Stimulated activated CD8-positive, alpha-beta memory T cell treated with anti-CD3 and anti-CD28 coated beads, Interleukin-2, amount 100 ng/mL, for 48 hours (primary cell): ENCODE data around the gene PODXL2.

ENCODE experiments used
- DNase-seq, 2 donors: peaks; one replicate each; pipeline ENCODE4 v3.0.0-alpha.2; 2020; ENCODE audit warnings: low read depth in 2 of 2

PODXL2 gene

GRCh38 chr3:127720985-127721935 lies 92.3 kb downstream of the PODXL2 start:
- DNase-seq, result no peak

GRCh38 chr3:127722091-127722784 lies 93.3 kb downstream of the PODXL2 start:
- DNase-seq, result no peak
